ENCODE results near the gene NCR1.

GRCh38 chr19:54928299-54928698, 22.4 kb downstream of the NCR1 start:
- TF ChIP-seq CTCF (IDR thresholded peaks at IDR 0.05; ENCODE audit: low read length) (no peak), EZH2 (optimal IDR thresholded peaks at IDR 0.05; ENCODE audit: low read depth, low read length) (no peak), EZH2phosphoT487 (IDR thresholded peaks at IDR 0.05; ENCODE audit: low read length) (no peak)
